CD14-positive monocyte (primary cell): ENCODE data around the gene PNKP. TPM values are rescaled to one million over a fixed set of nuclear protein-coding genes. Genes with fewer than 3 reads are reported as not detected.

ENCODE experiments used
- DNase-seq, 3 donors: peaks; one replicate each; pipeline ENCODE4 v3.0.0-alpha.2; 2011 to 2022
- H2AFZ ChIP-seq: 2 replicates; pipeline ENCODE4 v1.6.0; 2012; ENCODE audit warnings: mild to moderate bottlenecking, low read depth, low read length, inconsistent platforms; ENCODE audit not compliant: insufficient read depth, poor library complexity, severe bottlenecking
- H3K27ac ChIP-seq, 2 donors: 1 replicate in 1 of 2; 2 replicates in 1 of 2; pipeline ENCODE4 v1.5.1; 2012 to 2013; ENCODE audit warnings: low read length in 2 of 2, control low read depth in 1 of 2, inconsistent platforms in 1 of 2, low read depth in 1 of 2, mild to moderate bottlenecking in 1 of 2
- H3K27me3 ChIP-seq, 2 donors: one replicate each; pipeline versions ENCODE4 v1.6.0 to v1.6.1; 2011 to 2013; ENCODE audit warnings: low read length in 2 of 2; ENCODE audit not compliant: control insufficient read depth in 2 of 2, insufficient read depth in 2 of 2
- H3K36me3 ChIP-seq, 2 donors: replicated peaks in 1 of 2; 1 replicate in 1 of 2; 2 replicates in 1 of 2; pipeline versions ENCODE4 v1.5.1 to v1.6.1; 2012 to 2013; ENCODE audit warnings: low read length in 2 of 2, control low read depth in 1 of 2, inconsistent platforms in 1 of 2, mild to moderate bottlenecking in 1 of 2; ENCODE audit not compliant: insufficient read depth in 2 of 2, control insufficient read depth in 1 of 2
- H3K4me1 ChIP-seq, 2 donors: 1 replicate in 1 of 2; 2 replicates in 1 of 2; pipeline versions ENCODE4 v1.5.1 to v1.6.1; 2012 to 2013; ENCODE audit warnings: low read length in 2 of 2, control low read depth in 1 of 2, inconsistent platforms in 1 of 2, mild to moderate bottlenecking in 1 of 2, moderate library complexity in 1 of 2; ENCODE audit not compliant: insufficient read depth in 2 of 2, control insufficient read depth in 1 of 2
- H3K4me2 ChIP-seq: replicated peaks from 2 replicates; pipeline ENCODE3; 2012; ENCODE audit warnings: low read length, moderate library complexity, mild to moderate bottlenecking; ENCODE audit not compliant: poor library complexity, severe bottlenecking; ENCODE audit errors: extremely low read depth
- H3K4me3 ChIP-seq, 3 experiments: fragments of 200-600 bp in 1 of 3; sonication (generic) in 1 of 3; replicated peaks in 1 of 3; 1 replicate in 2 of 3; 2 replicates in 1 of 3; pipeline ENCODE4 v1.5.1; 2011 to 2013; ENCODE audit warnings: low read length in 3 of 3, mild to moderate bottlenecking in 3 of 3, control low read depth in 2 of 3, low read depth in 2 of 3, inconsistent platforms in 1 of 3, moderate library complexity in 1 of 3
- H3K79me2 ChIP-seq: 2 replicates; pipeline ENCODE4 v1.6.0; 2012; ENCODE audit warnings: mild to moderate bottlenecking, control low read depth, inconsistent platforms, low read length, moderate library complexity; ENCODE audit not compliant: insufficient read depth
- H3K9ac ChIP-seq: 2 replicates; pipeline ENCODE4 v1.6.0; 2017; ENCODE audit warnings: low read length, mild to moderate bottlenecking; ENCODE audit not compliant: insufficient read depth, poor library complexity, severe bottlenecking
- H3K9me3 ChIP-seq, 2 donors: replicated peaks in 1 of 2; 1 replicate in 1 of 2; 2 replicates in 1 of 2; pipeline versions ENCODE4 v1.5.1 to v1.6.1; 2012 to 2013; ENCODE audit warnings: low read length in 2 of 2, control low read depth in 1 of 2; ENCODE audit not compliant: control insufficient read depth in 1 of 2, insufficient read depth in 1 of 2
- H4K20me1 ChIP-seq: 2 replicates; pipeline ENCODE4 v1.6.0; 2012; ENCODE audit warnings: mild to moderate bottlenecking, low read length, control low read depth, moderate library complexity; ENCODE audit not compliant: insufficient read depth
- H3K27ac Mint-ChIP-seq, 7 donors: one replicate each; pipeline ENCODE4 v1.8.0; 2020; ENCODE audit warnings: mild to moderate bottlenecking in 7 of 7, mixed read lengths in 7 of 7, moderate library complexity in 6 of 7, inconsistent platforms in 2 of 7
- H3K27me3 Mint-ChIP-seq, 3 donors: one replicate each; pipeline ENCODE4 v1.8.0; 2021 to 2022; ENCODE audit warnings: low read depth in 3 of 3, mild to moderate bottlenecking in 3 of 3, mixed read lengths in 3 of 3, moderate library complexity in 3 of 3, inconsistent platforms in 1 of 3
- H3K36me3 Mint-ChIP-seq, 2 donors: one replicate each; pipeline ENCODE4 v1.8.0; 2020; ENCODE audit warnings: mixed read lengths in 2 of 2, inconsistent platforms in 1 of 2, mild to moderate bottlenecking in 1 of 2
- H3K4me1 Mint-ChIP-seq: one replicate; pipeline ENCODE4 v1.8.0; 2020; ENCODE audit warnings: mild to moderate bottlenecking, mixed read lengths
- H3K4me3 Mint-ChIP-seq, 2 donors: one replicate each; pipeline ENCODE4 v1.8.0; 2020; ENCODE audit warnings: mild to moderate bottlenecking in 2 of 2, mixed read lengths in 2 of 2, moderate library complexity in 1 of 2
- H3K9me3 Mint-ChIP-seq, 7 donors: one replicate each; pipeline ENCODE4 v1.8.0; 2020 to 2022; ENCODE audit warnings: mixed read lengths in 7 of 7, mild to moderate bottlenecking in 6 of 7, moderate library complexity in 6 of 7, inconsistent platforms in 2 of 7
- CTCF ChIP-seq: fragments of 200-600 bp; IDR thresholded peaks from one replicate; pipeline ENCODE4 v1.8.0; 2022; ENCODE audit warnings: antibody characterized with exemption, mild to moderate bottlenecking
- WGBS: methylation state at CpG from one replicate; pipeline ENCODE4 v1.1.5; 2013; ENCODE audit warnings: missing lambda C conversion rate; ENCODE audit not compliant: insufficient coverage; 5-methylcytosine and 5-hydroxymethylcytosine counted together
- intact Hi-C, 2 donors: fragments of 100-400 bp; cut with micrococcal nuclease; formaldehyde crosslinking; loops; one replicate each; pipeline versions ENCODE4 v1.15.0 to v1.15.1; 2023
- polyA plus RNA-seq, 3 donors: library from polyadenylated mRNA; depleted of rRNA in 1 of 3; unstranded in 2 of 3; stranded (reverse) in 1 of 3; fragments of 300-500 nt in 2 of 3; fragments of >200 nt in 1 of 3; fragmentation: Illumina TruSeq in 2 of 3; gene quantifications; 1 replicate in 2 of 3; 2 replicates in 1 of 3; pipeline ENCODE4 v1.2.3, GENCODE V29; 2012 to 2021

Gene PNKP
- polyA plus RNA-seq, 3 donors, result 23.0 to 88.6 (median 30.2) TPM

GRCh38 chr19:49894879-49895565, 27.6 kb upstream of the PNKP start:
- H3K4me1 ChIP-seq, result peaks cover 49 to 50% of the 10 kb centered on the region in 2 donors
- no peak for TF ChIP-seq CTCF
- H3K27me3 ChIP-seq, result peaks cover 0 to 9% of the 10 kb centered on the region in 2 donors
- DNase-seq, result peak in 2 of 3 donors; percentile 49 to 86
- Mint-ChIP-seq H3K4me3 (peak overlapping the region in 1 of 2 donors; percentile 30), H3K27me3 (peaks cover 22 to 36% (median 26%) of the 10 kb centered on the region in 3 donors), H3K9me3 (peaks cover 0 to 7% (median 0%) of the 10 kb centered on the region in 7 donors), H3K27ac (peak overlapping the region in 5 of 7 donors; percentile 6 to 100 (median 80)), H3K36me3 (peaks cover 3 to 15% of the 10 kb centered on the region in 2 donors), H3K4me1 (peaks cover 52% of the 10 kb centered on the region)
- no peak overlapping the region for H3K27ac ChIP-seq
- H3K9ac ChIP-seq, result no peak overlapping the region
- 87% methylated on average over 13 of the region's 17 CpGs for WGBS
- peak overlapping the region in 1 of 3 experiments; percentile 6 for H3K4me3 ChIP-seq
- no peaks in the 10 kb centered on the region for H4K20me1 ChIP-seq
- no peaks in the 10 kb centered on the region for H3K36me3 ChIP-seq
- no peaks in the 10 kb centered on the region for H3K9me3 ChIP-seq
- H2AFZ ChIP-seq, result no peak overlapping the region
- intact Hi-C loops, result no loop called here
- H3K4me2 ChIP-seq, result peak overlapping the region; percentile 83
- H3K79me2 ChIP-seq, result no peaks in the 10 kb centered on the region

GRCh38 chr19:49894011-49894664, 26.8 kb upstream of the PNKP start:
- Histone ChIP-seq H2AFZ (no peak overlapping the region), H3K36me3 (no peaks in the 10 kb centered on the region), H3K4me1 (peaks cover 54 to 55% of the 10 kb centered on the region in 2 donors), H3K9ac (no peak overlapping the region), H3K4me3 (no peak overlapping the region), H3K4me2 (no peak overlapping the region), H3K27me3 (peaks cover 0 to 9% of the 10 kb centered on the region in 2 donors), H3K9me3 (no peaks in the 10 kb centered on the region), H3K27ac (no peak overlapping the region), H4K20me1 (peaks cover 8% of the 10 kb centered on the region), H3K79me2 (no peaks in the 10 kb centered on the region)
- Mint-ChIP-seq H3K27ac (peak overlapping the region in 2 of 7 donors; percentile 43 to 68), H3K9me3 (peaks cover 0 to 7% (median 0%) of the 10 kb centered on the region in 7 donors), H3K4me1 (peaks cover 56% of the 10 kb centered on the region), H3K27me3 (peaks cover 22 to 45% (median 30%) of the 10 kb centered on the region in 3 donors), H3K4me3 (no peak overlapping the region), H3K36me3 (peaks cover 5 to 19% of the 10 kb centered on the region in 2 donors)
- 100% methylated on average over 8 of the region's 18 CpGs for WGBS
- DNase-seq, result no peak
- TF ChIP-seq CTCF, result no peak
- intact Hi-C loops, result no loop called here
